ENCODE data around the gene CUTA.
"Not testable (repeated sequence)": the region's sequence is repeated elsewhere in the genome, so short reads cannot be mapped to it uniquely, and the experiment has no call there.

CUTA gene

DNA sequence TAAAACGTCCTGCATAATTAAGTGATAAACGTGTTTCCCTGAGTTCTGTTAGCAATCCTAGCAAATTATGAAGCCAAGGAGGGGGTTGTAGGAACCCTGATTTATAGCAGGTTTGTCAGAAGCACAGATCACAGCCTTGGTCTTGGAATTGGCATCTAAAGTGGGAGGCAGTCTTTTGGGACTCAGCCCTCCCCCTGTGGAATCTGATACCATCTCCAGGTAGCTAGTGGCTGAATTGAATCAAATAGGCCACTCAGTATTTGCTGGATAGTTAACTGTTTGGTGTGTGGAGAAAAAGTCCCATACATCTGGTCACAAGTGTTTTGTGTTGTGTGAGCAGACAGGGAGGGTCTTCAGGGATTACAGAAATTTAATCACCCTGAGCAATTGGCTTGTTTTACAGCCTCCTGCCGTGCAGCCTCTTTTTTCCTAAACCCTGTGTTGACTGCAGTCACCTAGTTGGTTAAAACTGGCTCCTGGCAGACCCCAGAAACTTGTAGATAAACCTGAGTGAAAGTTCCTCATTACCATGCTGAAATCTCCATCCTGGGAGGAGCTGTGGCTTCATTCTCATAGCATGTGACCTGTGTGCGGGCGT is 45.3 kb downstream of the CUTA start:
- Histone ChIP-seq H3K9me3 (ENCODE audit: control insufficient read depth, low read length) (no peaks in the 10 kb centered on the region), H3K36me3 (ENCODE audit: control insufficient read depth, insufficient read depth, low read length, severe bottlenecking) (no peaks in the 10 kb centered on the region), H3K9ac (ENCODE audit: low read length) (no peak overlapping the region), H3K4me3 (ENCODE audit: low read length) (no peak overlapping the region), H3K27me3 (replicated peaks; ENCODE audit: control insufficient read depth, insufficient read depth, low read length) (no peaks in the 10 kb centered on the region), H3K4me1 (ENCODE audit: control insufficient read depth, insufficient read depth, low read length) (peaks cover 36% of the 10 kb centered on the region)
- DNase-seq (ENCODE audit: low read depth), result no peak

DNA sequence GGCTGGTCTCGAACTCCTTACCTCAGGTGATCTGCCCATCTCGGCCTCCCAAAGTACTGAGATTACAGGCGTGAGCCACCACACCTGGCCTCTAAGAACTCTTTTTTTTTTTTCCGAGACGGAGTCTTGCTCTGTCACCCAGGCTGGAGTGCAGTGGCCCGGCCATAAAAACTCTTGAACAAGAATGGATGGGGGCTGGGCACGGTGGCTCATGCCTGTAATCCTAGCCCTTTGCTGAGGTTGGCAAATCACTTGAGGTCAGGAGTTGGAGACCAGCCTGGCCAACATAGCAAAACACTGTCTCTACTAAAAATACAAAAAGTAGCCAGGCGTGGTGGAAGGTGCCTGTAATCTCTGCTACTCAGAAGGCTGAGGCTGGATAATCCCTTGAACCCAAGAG is 46.0 kb downstream of the CUTA start:
- not testable (repeated sequence) for H3K36me3 ChIP-seq (ENCODE audit: control insufficient read depth, insufficient read depth, low read length, severe bottlenecking); H3K4me3 ChIP-seq (ENCODE audit: low read length); H3K9ac ChIP-seq (ENCODE audit: low read length); H3K27me3 ChIP-seq (replicated peaks; ENCODE audit: control insufficient read depth, insufficient read depth, low read length); H3K9me3 ChIP-seq (ENCODE audit: control insufficient read depth, low read length); DNase-seq (ENCODE audit: low read depth)
- peaks cover 29% of the 10 kb centered on the region for H3K4me1 ChIP-seq (ENCODE audit: control insufficient read depth, insufficient read depth, low read length)

DNA sequence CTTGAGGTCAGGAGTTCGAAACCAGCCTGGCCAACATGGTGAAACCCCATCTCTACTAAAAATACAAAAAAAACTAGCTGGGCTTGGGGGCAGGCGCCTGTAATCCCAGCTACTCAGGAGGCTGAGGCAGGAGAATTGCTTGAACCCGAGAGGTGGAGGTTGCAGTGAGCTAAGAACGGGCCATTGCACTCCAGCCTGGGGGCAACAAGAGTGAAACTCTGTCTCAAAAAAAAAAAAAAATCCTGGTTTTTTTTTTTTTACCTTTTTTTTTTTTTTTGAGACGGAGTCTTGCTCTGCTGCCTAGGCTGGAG is 50.2 kb downstream of the CUTA start:
- H3K36me3 ChIP-seq (ENCODE audit: control insufficient read depth, insufficient read depth, low read length, severe bottlenecking); H3K4me3 ChIP-seq (ENCODE audit: low read length); H3K9ac ChIP-seq (ENCODE audit: low read length); H3K27me3 ChIP-seq (replicated peaks; ENCODE audit: control insufficient read depth, insufficient read depth, low read length); DNase-seq (ENCODE audit: low read depth); H3K4me1 ChIP-seq (ENCODE audit: control insufficient read depth, insufficient read depth, low read length); H3K9me3 ChIP-seq (ENCODE audit: control insufficient read depth, low read length): not testable (repeated sequence)

DNA sequence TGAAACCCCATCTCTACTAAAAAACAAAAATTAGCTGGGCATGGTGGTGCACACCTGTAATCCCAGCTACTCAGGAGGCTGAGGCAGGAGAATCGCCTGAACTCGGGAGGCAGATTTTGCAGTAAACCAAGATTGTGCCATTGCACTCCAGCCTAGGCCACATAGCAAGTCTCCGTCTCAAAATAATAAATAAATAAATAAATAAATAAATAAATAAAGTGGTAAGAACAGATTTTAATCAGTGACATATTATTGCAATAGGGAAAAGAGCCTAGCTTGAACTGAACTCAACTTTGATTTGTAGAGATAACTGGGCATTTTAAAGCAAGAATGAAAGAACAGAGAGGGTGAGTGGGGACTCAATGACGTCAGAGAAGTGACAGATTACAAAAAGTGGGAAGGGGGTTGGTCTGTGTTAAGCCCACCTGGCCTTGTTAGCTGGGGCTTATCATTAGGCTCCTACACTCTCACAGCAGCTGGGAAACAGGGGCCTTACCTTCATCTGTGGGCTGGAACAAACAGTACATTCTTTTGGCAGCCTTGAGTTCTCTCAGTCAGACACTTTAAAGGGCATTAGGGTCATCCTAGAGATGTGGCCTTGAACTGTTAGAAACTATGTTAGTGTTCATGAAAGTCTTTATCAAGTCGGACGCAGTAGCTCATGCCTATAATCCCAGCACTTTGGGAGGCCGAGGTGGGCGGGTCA is 50.7 kb downstream of the CUTA start:
- no peaks in the 10 kb centered on the region for H3K4me1 ChIP-seq (ENCODE audit: control insufficient read depth, insufficient read depth, low read length)
- H3K27me3 ChIP-seq (replicated peaks; ENCODE audit: control insufficient read depth, insufficient read depth, low read length), result no peaks in the 10 kb centered on the region
- no peak overlapping the region for H3K9ac ChIP-seq (ENCODE audit: low read length)
- DNase-seq (ENCODE audit: low read depth), result no peak
- H3K36me3 ChIP-seq (ENCODE audit: control insufficient read depth, insufficient read depth, low read length, severe bottlenecking), result no peaks in the 10 kb centered on the region
- no peaks in the 10 kb centered on the region for H3K9me3 ChIP-seq (ENCODE audit: control insufficient read depth, low read length)
- H3K4me3 ChIP-seq (ENCODE audit: low read length), result no peak overlapping the region
